PC-3 (cell line): ENCODE results near the gene GPR132. TPM values are rescaled to one million over a fixed set of nuclear protein-coding genes. Genes with fewer than 3 reads are reported as not detected.

Source experiments
- ATAC-seq: fragments of 200-7000 bp; cut with Tn5 transposase; 2 replicates; pipeline ENCODE4 v1.9.1; 2020; ENCODE audit warnings: mild to moderate bottlenecking, moderate library complexity
- BruUV-seq: library from RNA; stranded (reverse); fragments of 400-500 nt; replicated peaks from 2 replicates; lab custom pipeline; 2021; lab: Mats Ljungman, UMichigan
- CTCF ChIA-PET: fragments of 300-600 bp; sonication (Branson Sonifier 250); formaldehyde crosslinking; loops from one replicate; lab custom pipeline; 2022; ENCODE audit warnings: antibody characterized with exemption; lab: Charles Lee
- POLR2A ChIA-PET: fragments of 300-600 bp; sonication (Branson Sonifier 250); formaldehyde crosslinking; loops from one replicate; lab custom pipeline; 2022; ENCODE audit warnings: antibody characterized with exemption; ENCODE audit not compliant: unreplicated experiment; lab: Charles Lee
- DNase-seq: peaks from one replicate; pipeline ENCODE4 v3.0.0-alpha.2; 2015
- H2AFZ ChIP-seq: fragments of 300-600 bp; sonication (generic); 2 replicates; pipeline ENCODE4 v1.6.0; 2016; ENCODE audit warnings: antibody characterized with exemption, low read length
- H3F3A ChIP-seq: fragments of 300-600 bp; sonication (generic); one replicate; pipeline ENCODE4 v1.6.0; 2017; ENCODE audit warnings: antibody characterized with exemption, low read length, control low read depth, mild to moderate bottlenecking; ENCODE audit not compliant: unreplicated experiment
- H3K27ac ChIP-seq: fragments of 300-600 bp; sonication (generic); 2 replicates; pipeline ENCODE4 v1.5.1; 2016; ENCODE audit warnings: mild to moderate bottlenecking, low read length
- H3K27me3 ChIP-seq: fragments of 300-600 bp; sonication (generic); 2 replicates; pipeline ENCODE4 v1.6.1; 2016; ENCODE audit warnings: low read length, mixed read lengths
- H3K36me3 ChIP-seq: fragments of 300-600 bp; sonication (generic); 2 replicates; pipeline ENCODE4 v1.6.1; 2016; ENCODE audit warnings: low read depth, mixed run types, low read length, mixed read lengths
- H3K4me1 ChIP-seq: fragments of 300-600 bp; sonication (generic); 2 replicates; pipeline ENCODE4 v1.5.1; 2016; ENCODE audit warnings: low read length; ENCODE audit not compliant: insufficient read depth
- H3K4me2 ChIP-seq: fragments of 300-600 bp; sonication (generic); 2 replicates; pipeline ENCODE4 v1.6.0; 2016; ENCODE audit warnings: low read length
- H3K4me3 ChIP-seq: fragments of 300-600 bp; sonication (generic); 2 replicates; pipeline ENCODE4 v1.5.1; 2016; ENCODE audit warnings: mild to moderate bottlenecking, low read length, mixed read lengths
- H3K79me2 ChIP-seq: fragments of 300-600 bp; sonication (generic); 2 replicates; pipeline ENCODE4 v1.6.1; 2017; ENCODE audit warnings: low read length, mixed read lengths
- H3K9ac ChIP-seq: fragments of 300-600 bp; sonication (generic); 2 replicates; pipeline ENCODE4 v1.6.0; 2016; ENCODE audit warnings: mild to moderate bottlenecking, low read length
- H3K9me2 ChIP-seq: fragments of 300-600 bp; sonication (generic); replicated peaks from 2 replicates; pipeline ENCODE4 v1.6.1; 2016; ENCODE audit warnings: mixed run types, low read length, mixed read lengths
- H3K9me3 ChIP-seq: fragments of 300-600 bp; sonication (generic); 2 replicates; pipeline ENCODE4 v1.6.1; 2016; ENCODE audit warnings: low read length, mixed read lengths
- H4K20me1 ChIP-seq: fragments of 300-600 bp; sonication (generic); 2 replicates; pipeline ENCODE4 v1.6.1; 2016; ENCODE audit warnings: low read length, mixed read lengths
- CTCF ChIP-seq: fragments of 300-600 bp; sonication (generic); conservative IDR thresholded peaks from 2 replicates; pipeline ENCODE4 v1.5.1; 2017; ENCODE audit warnings: antibody characterized with exemption, low read depth, mild to moderate bottlenecking, low read length
- EZH2 ChIP-seq: fragments of 300-600 bp; sonication (generic); IDR thresholded peaks from one replicate; pipeline ENCODE4 v1.6.1; 2017; ENCODE audit warnings: antibody characterized with exemption, mild to moderate bottlenecking, low read length; ENCODE audit not compliant: unreplicated experiment
- EZH2phosphoT487 ChIP-seq: fragments of 300-600 bp; sonication (generic); IDR thresholded peaks from 2 replicates; pipeline ENCODE4 v1.6.1; 2018; ENCODE audit warnings: mild to moderate bottlenecking, antibody characterized with exemption, low read length, borderline replicate concordance
- intact Hi-C: fragments of 100-400 bp; cut with micrococcal nuclease; formaldehyde crosslinking; loops from 2 replicates; pipeline ENCODE4 v1.9.0; 2023
- total RNA-seq: library from RNA; depleted of rRNA; stranded (reverse); fragments of >200 nt; gene quantifications from 2 replicates; pipeline ENCODE4 v1.2.3, GENCODE V29; 2014

The GPR132 gene
- total RNA-seq, 1 experiment from 2014 or later, result 0.04 TPM

GRCh38 chr14:105014032-105014431, 51.2 kb downstream of the GPR132 start:
- Histone ChIP-seq H3F3A (peaks cover 11% of the 10 kb centered on the region), H2AFZ (no peak overlapping the region), H3K27ac (no peak overlapping the region), H3K9ac (no peak overlapping the region), H3K9me2 (no peaks in the 10 kb centered on the region), H3K4me3 (no peak overlapping the region), H3K36me3 (peaks cover 51% of the 10 kb centered on the region), H4K20me1 (peaks cover 97% of the 10 kb centered on the region), H3K27me3 (no peaks in the 10 kb centered on the region), H3K9me3 (no peaks in the 10 kb centered on the region), H3K79me2 (peaks cover 100% of the 10 kb centered on the region), H3K4me1 (peaks cover 45% of the 10 kb centered on the region), H3K4me2 (peak overlapping the region; percentile 35)
- no peak for DNase-seq
- intact Hi-C loops, result no loop called here
- ChIA-PET POLR2A (interaction anchor here (0.6 kb wide), 1 partner anchor 21 kb away, joined by 4 read pairs; no protein-coding TSS in a partner anchor), CTCF (no interaction called here)
- TF ChIP-seq EZH2phosphoT487 (no peak), CTCF (no peak), EZH2 (no peak)
- BruUV-seq, result no TSS peak
- no peak for ATAC-seq

- CTCF ChIA-PET, result no interaction called here
- ATAC-seq, result no peak
These were observed 52.0 kb downstream of the GPR132 start for GRCh38 chr14:105013150-105013785.

More at GRCh38 chr14:105013150-105013785, 52.0 kb downstream of the GPR132 start:
- Histone ChIP-seq H3F3A (peaks cover 11% of the 10 kb centered on the region), H4K20me1 (peaks cover 94% of the 10 kb centered on the region), H3K9ac (no peak overlapping the region), H3K79me2 (peaks cover 99% of the 10 kb centered on the region), H3K36me3 (peaks cover 50% of the 10 kb centered on the region), H2AFZ (no peak overlapping the region), H3K4me3 (no peak overlapping the region), H3K27ac (no peak overlapping the region), H3K4me1 (peaks cover 39% of the 10 kb centered on the region), H3K27me3 (no peaks in the 10 kb centered on the region), H3K9me2 (no peaks in the 10 kb centered on the region), H3K9me3 (no peaks in the 10 kb centered on the region), H3K4me2 (peak overlapping the region; percentile 35; the same call in 1 of the 2 replicates)
- POLR2A ChIA-PET, result no interaction called here
- no TSS peak for BruUV-seq
- no peak for DNase-seq
- intact Hi-C loops, result no loop called here
- no peak for TF ChIP-seq EZH2phosphoT487
- TF ChIP-seq EZH2, result no peak
- TF ChIP-seq CTCF, result no peak
